NCI-H226 (cell line): Measurements from ENCODE around the gene SLC25A39.
"Not testable (repeated sequence)": the region's sequence is repeated elsewhere in the genome, so short reads cannot be mapped to it uniquely, and the experiment has no call there.

Experiments
- DNase-seq: peaks from one replicate; pipeline ENCODE4 v3.0.0-alpha.2; 2015

SLC25A39 gene

GRCh38 chr17:44324571-44325275 is at the start of gene SLC25A39:
TSS of gene SLC25A39 (minus strand) at chr17:44324823. CDS start at chr17:44323562, 1,261 bp downstream.
- DNase-seq: peak; percentile 79

DNA sequence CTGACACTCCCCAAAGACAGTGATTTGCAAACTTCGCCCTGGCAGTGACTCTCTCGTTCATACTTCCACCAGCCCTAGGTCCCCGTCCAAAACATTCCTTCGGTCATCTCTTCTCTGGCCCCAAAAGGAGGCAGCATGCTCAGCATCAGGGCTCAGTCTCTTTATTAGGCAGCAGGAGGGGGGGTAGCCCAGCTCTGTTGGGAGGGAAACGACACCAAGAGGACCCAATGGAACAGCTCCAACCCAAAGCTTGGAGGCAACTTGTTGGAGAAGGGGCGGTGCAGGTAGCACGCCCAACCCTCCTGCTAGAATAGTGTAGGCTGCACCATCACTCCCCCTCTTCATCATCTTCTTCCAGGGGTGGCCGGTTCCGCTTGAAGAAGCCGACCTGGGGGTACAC is 47.4 kb upstream of the SLC25A39 start:
- no peak for DNase-seq

GRCh38 chr17:44369414-44370023 is 44.9 kb upstream of the SLC25A39 start:
- not testable (repeated sequence) for DNase-seq

GRCh38 chr17:44368391-44369243 is 44.0 kb upstream of the SLC25A39 start:
- DNase-seq: not testable (repeated sequence)

DNA sequence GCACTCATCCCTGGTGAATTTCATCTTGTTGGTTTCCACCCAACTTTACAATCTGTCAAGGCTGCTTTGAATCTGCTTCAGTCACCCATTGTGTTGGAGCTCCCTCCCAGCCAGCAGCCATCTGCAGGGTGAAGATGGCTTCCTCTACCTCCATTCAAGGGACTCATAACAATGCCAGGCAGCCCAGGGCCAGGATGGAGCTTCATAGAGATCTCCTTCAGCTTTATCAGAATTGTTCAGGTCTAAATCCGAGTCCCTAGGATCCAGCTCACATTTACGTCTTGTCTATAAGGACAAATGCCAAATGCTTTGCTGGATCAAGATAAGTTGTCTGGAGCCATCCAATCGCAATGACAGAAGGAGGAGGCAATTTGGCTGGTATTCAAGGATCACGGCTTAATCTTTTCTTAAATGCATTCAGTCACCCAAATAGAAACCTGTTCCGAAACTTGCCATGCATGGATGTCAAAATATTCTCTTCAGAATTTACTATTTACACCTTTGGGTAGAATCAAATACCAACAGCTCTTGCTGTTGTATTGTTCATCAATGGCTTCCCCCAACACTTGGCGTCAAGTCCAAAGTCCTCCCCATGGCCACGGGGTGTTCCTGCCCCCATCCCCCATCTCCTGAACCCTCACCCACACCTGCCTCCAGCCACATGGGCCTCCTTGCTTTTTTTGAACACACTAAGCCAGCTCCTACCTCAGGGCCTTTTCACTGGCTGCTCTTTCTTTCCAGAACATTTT is 42.8 kb upstream of the SLC25A39 start:
- no peak for DNase-seq

DNA sequence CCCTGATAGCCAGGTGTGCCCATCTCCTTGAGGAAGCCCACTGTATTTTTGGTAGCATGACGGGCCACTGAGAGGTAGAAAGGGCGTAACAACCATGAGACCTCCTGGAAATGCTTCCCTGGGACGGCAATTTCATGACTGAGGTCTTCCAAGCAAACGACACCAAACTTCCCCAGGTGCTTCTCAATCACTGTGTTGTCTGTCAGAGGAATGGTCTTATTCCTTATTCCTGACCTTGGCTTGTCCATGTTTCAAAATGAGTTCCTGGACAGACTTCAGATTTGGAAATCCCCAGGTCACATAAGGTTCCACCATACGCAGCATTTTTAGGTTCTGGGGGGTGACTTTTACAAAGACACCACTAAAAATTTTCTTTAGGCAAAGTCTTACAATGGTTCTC is 40.4 kb upstream of the SLC25A39 start:
- DNase-seq: not testable (repeated sequence)

DNA sequence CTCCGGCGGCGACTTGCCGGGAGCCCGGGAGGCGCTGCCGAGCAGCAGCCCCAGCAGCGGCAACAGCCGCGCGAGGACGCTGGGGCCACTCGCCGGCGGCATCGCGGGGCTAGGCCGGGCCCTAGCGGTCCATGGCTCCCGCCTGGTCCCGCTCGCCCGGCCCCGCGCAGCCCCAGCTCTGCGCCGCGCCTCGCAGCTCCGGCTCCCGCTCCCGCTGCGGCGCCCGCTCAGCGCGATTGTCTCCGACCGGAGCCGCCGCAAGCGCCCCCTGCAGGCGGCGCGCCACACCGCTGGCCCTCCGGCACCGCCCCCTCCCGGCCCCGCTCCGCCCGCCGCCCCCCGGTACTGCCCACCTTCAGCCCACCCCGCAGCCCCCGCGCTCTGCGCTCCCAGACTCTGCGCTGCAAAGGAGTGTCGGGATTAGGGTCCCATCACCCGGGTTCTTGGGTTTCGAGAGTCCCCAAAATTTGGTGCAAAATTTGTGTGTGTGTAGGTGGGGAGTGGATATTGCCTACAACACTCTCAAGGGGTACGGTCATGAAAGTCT is 39.1 kb upstream of the SLC25A39 start, which contains the start of gene FAM171A2:
TSS of gene FAM171A2 (minus strand) at position 241 of the 547 bp plus-strand sequence. CDS start at position 102, 139 bp downstream.
- DNase-seq: peak; percentile 46

DNA sequence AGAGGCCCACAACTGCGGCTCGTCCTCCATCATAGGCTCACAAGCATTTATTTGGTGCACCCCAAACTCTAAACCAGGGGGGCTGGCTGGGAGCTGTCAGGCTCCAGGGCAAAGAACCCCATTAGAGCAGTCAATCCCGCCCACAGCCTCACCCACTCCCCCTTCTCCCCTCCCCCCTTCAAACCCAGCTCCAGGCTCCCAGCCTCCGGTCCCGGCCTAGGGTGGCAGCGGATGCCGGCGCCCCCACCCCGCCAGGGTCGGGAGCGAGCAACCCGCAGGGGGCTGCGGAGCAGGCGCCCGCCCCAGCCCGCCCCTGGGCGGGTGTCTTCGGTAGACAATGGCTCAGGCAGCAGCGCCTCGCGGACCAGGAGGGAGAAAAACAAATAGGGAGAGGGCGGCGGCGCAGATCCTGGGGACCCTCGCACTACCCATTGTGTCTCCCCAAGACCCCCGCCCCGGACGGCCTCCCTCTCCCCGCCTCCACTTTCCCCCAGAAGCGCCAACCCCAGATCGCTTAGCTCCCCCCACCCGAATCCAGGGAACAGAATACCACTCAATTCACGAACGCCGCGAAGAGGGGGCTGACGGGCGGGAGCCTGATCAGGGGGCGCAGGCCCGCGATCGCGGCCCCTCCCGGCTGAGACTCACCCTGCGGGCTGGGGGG is 38.5 kb upstream of the SLC25A39 start:
- no peak for DNase-seq

- no peak for DNase-seq
These were observed 37.9 kb upstream of the SLC25A39 start for GRCh38 chr17:44362459-44362948.

- no peak for DNase-seq
These were observed 37.0 kb upstream of the SLC25A39 start for GRCh38 chr17:44361292-44362260.

GRCh38 chr17:44360826-44361225 is 36.2 kb upstream of the SLC25A39 start:
- no peak for DNase-seq

DNA sequence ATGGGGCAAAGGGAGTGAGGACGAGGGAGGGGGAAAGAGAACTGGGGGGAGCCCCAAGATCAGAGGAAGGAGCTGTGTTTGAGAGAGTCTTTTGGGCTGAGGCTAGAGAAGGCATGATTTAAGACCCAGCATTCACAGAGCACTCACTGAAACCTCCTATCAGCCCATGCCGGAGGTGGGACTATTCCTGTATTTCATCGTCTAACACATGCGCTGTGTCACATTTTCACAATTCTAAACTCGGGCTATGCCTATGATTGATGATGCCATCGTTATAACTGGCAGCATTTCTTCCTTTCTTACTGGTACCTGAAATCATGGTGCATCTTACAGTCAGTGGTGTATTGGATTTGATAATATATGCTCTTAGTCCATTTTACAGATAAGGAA is 35.5 kb upstream of the SLC25A39 start:
- no peak for DNase-seq

DNA sequence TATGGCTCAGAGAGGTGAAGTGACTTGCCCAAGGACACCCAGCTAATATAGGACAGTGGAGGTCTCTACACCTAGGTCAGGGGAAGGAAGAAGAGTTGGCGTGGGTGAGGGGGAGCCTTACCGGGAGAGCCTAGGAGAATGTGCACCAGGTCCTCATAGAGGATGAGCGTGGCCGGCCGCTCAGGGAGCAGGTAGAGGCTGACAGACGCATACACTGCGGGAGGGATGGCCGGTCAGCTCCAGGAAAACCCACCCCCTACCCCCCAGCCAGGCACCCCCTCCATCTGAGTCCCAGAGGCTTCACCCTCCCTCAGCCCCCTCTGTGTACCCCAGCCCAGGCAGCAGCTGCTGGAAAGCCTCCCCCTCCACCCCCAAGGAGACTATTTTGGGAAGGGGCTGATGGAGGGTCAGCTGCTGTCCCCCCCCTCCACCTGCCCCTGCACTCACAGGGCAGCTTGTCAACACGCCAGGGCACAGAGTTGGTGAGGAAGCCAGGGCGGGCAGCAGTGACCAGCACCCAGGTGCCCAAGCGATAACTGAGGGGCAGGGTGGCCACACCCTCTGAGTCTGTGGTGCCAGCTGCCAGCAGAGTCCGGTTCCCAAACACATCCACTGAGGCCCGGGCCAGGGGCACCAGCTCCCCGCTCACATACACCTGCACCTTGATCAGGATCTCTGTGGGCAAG is 35.0 kb upstream of the SLC25A39 start:
- DNase-seq: no peak

DNA sequence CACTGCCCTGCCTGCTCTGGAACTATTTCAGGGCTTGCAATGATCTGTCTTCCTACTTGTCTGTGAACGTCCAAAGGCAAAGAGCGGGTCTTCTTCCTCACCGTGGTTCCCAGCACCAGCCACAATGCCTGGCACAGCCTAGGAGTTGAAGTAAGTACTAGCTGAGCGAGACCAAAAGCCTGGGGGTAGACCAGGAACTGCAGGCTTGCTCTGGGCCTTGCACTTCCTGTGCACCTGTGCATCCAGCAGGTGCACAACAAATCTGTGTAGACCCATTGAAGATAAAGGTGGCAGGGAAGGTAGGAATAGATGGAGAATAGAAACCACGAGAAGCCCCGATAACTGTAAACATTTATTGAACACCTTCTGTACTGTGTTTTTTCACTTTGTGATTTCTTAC is 34.4 kb upstream of the SLC25A39 start:
- DNase-seq: no peak

DNA sequence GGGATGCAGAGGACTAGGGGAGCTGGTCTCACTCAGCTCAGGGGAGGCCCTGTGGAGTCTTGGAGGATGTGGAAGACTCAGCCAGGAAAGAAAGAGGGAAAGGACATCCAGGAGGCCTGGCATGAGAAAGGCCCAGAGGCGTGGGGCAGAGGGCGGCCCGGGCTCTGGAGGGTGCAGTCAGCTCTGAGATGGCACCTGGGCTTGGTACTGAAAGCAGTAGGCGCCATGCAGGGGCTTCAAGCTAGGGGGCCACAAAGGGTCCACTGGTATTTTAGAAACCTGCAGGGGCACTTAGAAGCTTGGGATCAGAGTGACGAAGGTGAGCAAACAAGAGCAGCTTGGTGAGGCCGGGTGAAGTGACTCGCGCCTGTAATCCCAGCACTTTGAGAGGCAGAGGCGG is 33.4 kb upstream of the SLC25A39 start:
- no peak for DNase-seq

DNA sequence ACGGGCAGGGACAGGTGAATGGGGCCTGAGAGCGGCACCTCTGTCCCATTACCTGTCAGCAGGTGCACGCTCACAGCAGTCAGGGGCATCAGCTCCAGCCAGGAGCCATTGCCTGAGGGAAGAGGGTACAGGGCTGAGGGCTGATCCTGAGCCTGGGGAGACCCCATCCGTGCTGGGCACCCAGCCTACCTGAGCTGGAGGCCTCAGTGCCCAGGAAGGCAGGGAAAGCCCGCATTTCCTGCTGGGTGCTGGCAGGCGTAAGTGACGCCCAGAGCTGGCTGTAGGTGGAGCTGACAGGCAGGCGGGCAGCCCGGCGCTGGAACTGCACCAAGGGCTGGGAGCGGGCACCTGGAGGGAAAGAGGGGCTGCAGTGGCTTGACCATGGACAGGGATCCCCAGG is 31.6 kb upstream of the SLC25A39 start:
- no peak for DNase-seq

GRCh38 chr17:44355642-44356099 is 31.0 kb upstream of the SLC25A39 start:
- DNase-seq: no peak

DNA sequence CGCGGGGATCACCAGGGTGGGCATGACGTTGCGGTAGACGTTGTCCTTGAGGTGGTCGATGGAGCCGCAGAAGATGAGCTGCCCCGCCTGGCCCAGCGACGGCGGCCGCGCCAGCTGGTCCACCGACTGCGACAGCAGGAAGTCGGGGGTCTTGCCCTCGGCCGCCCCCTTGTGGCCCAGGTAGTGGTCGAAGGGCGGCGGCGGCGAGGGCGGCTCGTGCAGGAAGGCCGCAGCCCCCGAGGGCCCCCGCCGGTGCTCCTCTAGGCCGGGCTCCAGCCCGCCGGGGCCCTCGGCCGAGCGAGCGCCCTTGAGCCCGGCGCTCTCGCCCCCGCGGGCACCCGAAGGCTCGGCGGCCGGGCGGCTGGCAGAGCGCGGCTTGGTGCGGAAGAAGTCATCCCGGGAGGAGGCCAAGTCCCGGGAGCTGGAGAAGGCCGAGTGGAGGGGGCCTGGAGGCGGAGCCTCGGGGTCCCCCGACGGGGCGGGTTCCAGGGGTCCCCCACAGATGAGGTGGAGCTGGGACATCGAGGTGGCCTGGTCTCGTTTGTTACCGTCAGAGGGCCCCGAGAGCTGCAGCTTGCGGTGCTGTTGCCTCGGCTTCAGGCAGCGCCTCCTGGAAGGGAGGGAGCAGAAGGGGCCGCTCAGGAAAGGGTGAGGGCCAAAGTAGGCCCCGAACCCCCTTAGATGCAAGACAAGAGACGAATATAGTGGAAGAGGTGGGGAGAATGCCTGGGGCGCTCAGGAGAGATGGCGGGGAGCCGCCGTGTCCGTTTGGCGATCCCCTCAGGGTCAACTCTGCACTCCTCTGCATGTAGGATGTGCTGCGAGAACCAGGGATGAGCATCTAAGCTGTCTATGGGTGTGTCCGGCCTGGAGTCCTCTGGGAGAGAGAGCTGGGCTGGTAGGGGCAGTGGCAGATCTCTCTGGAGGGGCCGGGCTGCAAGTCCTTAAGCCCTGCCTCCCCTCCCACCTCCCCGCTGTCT is 30.2 kb upstream of the SLC25A39 start:
- DNase-seq: no peak
